NOMO-1 (cell line): ENCODE measurements around the gene RASSF7.
A peak's percentile ranks its signal among the peaks of the same experiment; 100 is the strongest.

Source experiments
- DNase-seq, 2 experiments: peaks; one replicate each; lab custom pipeline; 2025; ENCODE audit not compliant: unreplicated experiment in 2 of 2; lab: John Stamatoyannopoulos, UW

Gene RASSF7

GRCh38 chr11:607971-608659, 47.3 kb downstream of the RASSF7 start:
- DNase-seq, result no peak

- no peak for DNase-seq
Measured at GRCh38 chr11:608791-609251, 48.1 kb downstream of the RASSF7 start.

- no peak for DNase-seq
Measured at GRCh38 chr11:609341-609811, 48.6 kb downstream of the RASSF7 start.

- no peak for DNase-seq
Measured at GRCh38 chr11:610146-610801, 49.5 kb downstream of the RASSF7 start.

GRCh38 chr11:611001-611996, 50.5 kb downstream of the RASSF7 start:
- DNase-seq, result no peak

- no peak for DNase-seq
Measured at GRCh38 chr11:612201-612960, 51.6 kb downstream of the RASSF7 start.

GRCh38 chr11:612961-613300, 52.2 kb downstream of the RASSF7 start:
- DNase-seq, result no peak

GRCh38 chr11:613369-613968, 52.7 kb downstream of the RASSF7 start:
- peak in 1 of 2 experiments; percentile 58 for DNase-seq
